ENCODE measurements around the gene TMEM203.

DNA sequence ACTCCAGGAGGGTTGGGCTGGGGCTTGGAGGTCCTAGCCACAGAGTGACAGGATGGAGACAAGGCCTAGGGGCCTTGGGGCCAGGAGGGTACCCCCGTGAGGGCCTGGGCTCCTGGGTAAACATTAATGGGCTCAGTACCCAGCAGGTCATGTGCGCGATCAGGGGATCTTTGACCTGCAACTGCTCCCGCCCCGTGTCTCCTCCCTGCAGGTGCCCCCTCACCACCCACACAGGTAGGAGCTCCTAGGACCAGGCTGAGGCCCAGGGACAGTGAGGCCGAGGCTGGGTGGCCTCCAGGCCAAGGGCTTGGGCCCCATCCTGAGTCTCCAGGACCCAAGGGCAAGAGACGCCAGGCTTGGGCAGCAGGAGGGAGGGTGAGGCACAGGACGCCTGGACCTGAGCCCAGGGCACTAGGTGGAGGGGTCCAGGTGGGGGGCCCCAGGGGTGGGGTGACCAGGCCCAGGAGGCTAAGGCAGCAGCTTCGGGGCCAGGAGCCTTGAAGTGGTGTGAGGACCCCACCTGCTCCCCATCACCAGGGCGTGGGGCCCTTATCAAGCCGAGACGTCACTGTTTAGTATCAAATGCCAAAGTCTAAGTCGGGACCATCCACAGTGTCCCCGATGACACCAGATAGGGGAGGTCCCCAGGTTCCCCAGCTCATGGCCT, 25.4 kb upstream of the TMEM203 start, which contains the start of gene SLC34A3:
- TF ChIP-seq, protein P1, sequence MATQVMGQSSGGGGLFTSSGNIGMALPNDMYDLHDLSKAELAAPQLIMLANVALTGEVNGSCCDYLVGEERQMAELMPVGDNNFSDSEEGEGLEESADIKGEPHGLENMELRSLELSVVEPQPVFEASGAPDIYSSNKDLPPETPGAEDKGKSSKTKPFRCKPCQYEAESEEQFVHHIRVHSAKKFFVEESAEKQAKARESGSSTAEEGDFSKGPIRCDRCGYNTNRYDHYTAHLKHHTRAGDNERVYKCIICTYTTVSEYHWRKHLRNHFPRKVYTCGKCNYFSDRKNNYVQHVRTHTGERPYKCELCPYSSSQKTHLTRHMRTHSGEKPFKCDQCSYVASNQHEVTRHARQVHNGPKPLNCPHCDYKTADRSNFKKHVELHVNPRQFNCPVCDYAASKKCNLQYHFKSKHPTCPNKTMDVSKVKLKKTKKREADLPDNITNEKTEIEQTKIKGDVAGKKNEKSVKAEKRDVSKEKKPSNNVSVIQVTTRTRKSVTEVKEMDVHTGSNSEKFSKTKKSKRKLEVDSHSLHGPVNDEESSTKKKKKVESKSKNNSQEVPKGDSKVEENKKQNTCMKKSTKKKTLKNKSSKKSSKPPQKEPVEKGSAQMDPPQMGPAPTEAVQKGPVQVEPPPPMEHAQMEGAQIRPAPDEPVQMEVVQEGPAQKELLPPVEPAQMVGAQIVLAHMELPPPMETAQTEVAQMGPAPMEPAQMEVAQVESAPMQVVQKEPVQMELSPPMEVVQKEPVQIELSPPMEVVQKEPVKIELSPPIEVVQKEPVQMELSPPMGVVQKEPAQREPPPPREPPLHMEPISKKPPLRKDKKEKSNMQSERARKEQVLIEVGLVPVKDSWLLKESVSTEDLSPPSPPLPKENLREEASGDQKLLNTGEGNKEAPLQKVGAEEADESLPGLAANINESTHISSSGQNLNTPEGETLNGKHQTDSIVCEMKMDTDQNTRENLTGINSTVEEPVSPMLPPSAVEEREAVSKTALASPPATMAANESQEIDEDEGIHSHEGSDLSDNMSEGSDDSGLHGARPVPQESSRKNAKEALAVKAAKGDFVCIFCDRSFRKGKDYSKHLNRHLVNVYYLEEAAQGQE (IDR thresholded peaks at IDR 0.05; ENCODE audit: low read depth, low read length) = no peak
- TF ChIP-seq CTCF (IDR thresholded peaks at IDR 0.05) (no peak), RAD21 (IDR thresholded peaks at IDR 0.05; ENCODE audit: low read length) (no peak), GABPA (IDR thresholded peaks at IDR 0.05; ENCODE audit: low read depth) (no peak), SIN3A (IDR thresholded peaks at IDR 0.05; ENCODE audit: borderline replicate concordance, low read depth, low read length) (no peak)
